ENCODE results near the gene TENM4. TPM values are rescaled to one million over a fixed set of nuclear protein-coding genes. Genes with fewer than 3 reads are reported as not detected.

Gene TENM4
- total and polyA plus RNA-seq, 4 donors = 0.02 to 0.33 (median 0.14) TPM

DNA sequence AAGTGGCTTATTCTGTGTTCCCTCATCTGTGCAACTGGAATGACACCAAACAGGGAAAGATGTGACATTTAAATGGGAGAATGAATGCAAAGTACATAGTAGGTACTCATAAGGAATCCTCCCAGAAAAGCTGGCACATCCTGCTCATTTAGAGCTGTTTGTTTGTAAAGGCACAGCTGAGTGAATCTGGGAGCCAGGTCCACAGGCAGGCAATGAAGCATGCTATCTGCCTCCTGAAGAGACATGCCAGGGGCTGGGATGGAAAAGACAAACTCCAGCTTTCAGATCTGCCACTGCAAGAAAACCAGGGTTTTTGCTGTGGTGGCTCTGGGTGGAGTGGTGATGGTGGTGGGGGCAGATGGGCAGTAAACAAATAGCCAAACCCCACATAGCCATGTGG, 150.1 kb downstream of the TENM4 start:
- DNase-seq (ENCODE audit: low spot score) = no peak
- Histone ChIP-seq H3K9me3 (ENCODE audit: control insufficient read depth in 4 of 4, low read length in 3 of 4) (no peaks in the 10 kb centered on the region), H3K9ac (ENCODE audit: low read depth in 1 of 2, low read length in 2 of 2) (no peak overlapping the region), H3K4me3 (ENCODE audit: low read depth in 1 of 3, low read length in 3 of 3) (no peak overlapping the region), H3K36me3 (ENCODE audit: control insufficient read depth in 4 of 4, insufficient read depth in 3 of 4, low read depth in 1 of 4, low read length in 3 of 4) (no peaks in the 10 kb centered on the region), H3K4me1 (ENCODE audit: control insufficient read depth in 4 of 4, insufficient read depth in 4 of 4, low read length in 3 of 4) (no peaks in the 10 kb centered on the region), H3K27me3 (ENCODE audit: control insufficient read depth in 4 of 4, insufficient read depth in 4 of 4, low read length in 3 of 4) (peaks cover 0 to 7% (median 0%) of the 10 kb centered on the region in 4 donors), H3K27ac (ENCODE audit: low read depth in 1 of 2, low read length in 2 of 2) (no peak overlapping the region)
- no peak for TF ChIP-seq FOXA1 (IDR thresholded peaks at IDR 0.05)

DNA sequence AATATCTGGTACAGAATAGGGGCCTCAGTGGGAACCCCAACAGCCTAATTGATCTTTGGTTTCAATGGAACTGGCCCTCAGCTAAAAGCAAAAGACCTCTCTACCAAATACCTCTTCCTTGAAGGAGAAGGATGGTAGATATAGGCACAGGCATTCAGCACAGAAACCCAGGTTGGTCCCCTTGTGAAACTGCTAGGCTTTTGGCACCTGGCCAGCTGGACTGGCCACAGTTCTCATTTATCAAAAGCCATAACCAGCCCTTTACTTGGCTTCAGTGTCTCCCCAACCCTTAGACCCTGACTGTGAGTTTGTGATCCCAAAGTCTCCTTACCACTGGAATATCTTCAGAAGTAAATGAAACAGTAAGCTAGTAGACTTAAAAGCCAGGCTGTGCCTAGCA, 152.9 kb downstream of the TENM4 start:
- no peak for TF ChIP-seq EGR1 (IDR thresholded peaks at IDR 0.05; ENCODE audit: low read depth in 2 of 2)
- TF ChIP-seq, protein P1, sequence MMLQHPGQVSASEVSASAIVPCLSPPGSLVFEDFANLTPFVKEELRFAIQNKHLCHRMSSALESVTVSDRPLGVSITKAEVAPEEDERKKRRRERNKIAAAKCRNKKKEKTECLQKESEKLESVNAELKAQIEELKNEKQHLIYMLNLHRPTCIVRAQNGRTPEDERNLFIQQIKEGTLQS (IDR thresholded peaks at IDR 0.05) = no peak
- TF ChIP-seq, protein P2, sequence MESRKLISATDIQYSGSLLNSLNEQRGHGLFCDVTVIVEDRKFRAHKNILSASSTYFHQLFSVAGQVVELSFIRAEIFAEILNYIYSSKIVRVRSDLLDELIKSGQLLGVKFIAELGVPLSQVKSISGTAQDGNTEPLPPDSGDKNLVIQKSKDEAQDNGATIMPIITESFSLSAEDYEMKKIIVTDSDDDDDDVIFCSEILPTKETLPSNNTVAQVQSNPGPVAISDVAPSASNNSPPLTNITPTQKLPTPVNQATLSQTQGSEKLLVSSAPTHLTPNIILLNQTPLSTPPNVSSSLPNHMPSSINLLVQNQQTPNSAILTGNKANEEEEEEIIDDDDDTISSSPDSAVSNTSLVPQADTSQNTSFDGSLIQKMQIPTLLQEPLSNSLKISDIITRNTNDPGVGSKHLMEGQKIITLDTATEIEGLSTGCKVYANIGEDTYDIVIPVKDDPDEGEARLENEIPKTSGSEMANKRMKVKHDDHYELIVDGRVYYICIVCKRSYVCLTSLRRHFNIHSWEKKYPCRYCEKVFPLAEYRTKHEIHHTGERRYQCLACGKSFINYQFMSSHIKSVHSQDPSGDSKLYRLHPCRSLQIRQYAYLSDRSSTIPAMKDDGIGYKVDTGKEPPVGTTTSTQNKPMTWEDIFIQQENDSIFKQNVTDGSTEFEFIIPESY (IDR thresholded peaks at IDR 0.05) = no peak
- TF ChIP-seq, protein P3, sequence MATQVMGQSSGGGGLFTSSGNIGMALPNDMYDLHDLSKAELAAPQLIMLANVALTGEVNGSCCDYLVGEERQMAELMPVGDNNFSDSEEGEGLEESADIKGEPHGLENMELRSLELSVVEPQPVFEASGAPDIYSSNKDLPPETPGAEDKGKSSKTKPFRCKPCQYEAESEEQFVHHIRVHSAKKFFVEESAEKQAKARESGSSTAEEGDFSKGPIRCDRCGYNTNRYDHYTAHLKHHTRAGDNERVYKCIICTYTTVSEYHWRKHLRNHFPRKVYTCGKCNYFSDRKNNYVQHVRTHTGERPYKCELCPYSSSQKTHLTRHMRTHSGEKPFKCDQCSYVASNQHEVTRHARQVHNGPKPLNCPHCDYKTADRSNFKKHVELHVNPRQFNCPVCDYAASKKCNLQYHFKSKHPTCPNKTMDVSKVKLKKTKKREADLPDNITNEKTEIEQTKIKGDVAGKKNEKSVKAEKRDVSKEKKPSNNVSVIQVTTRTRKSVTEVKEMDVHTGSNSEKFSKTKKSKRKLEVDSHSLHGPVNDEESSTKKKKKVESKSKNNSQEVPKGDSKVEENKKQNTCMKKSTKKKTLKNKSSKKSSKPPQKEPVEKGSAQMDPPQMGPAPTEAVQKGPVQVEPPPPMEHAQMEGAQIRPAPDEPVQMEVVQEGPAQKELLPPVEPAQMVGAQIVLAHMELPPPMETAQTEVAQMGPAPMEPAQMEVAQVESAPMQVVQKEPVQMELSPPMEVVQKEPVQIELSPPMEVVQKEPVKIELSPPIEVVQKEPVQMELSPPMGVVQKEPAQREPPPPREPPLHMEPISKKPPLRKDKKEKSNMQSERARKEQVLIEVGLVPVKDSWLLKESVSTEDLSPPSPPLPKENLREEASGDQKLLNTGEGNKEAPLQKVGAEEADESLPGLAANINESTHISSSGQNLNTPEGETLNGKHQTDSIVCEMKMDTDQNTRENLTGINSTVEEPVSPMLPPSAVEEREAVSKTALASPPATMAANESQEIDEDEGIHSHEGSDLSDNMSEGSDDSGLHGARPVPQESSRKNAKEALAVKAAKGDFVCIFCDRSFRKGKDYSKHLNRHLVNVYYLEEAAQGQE (IDR thresholded peaks at IDR 0.05) = no peak
- no peak for TF ChIP-seq FOXA2 (IDR thresholded peaks at IDR 0.05)
- TF ChIP-seq RXRA (IDR thresholded peaks at IDR 0.05) = no peak
- TF ChIP-seq HNF4G (IDR thresholded peaks at IDR 0.05) = no peak
- TF ChIP-seq, protein P4, sequence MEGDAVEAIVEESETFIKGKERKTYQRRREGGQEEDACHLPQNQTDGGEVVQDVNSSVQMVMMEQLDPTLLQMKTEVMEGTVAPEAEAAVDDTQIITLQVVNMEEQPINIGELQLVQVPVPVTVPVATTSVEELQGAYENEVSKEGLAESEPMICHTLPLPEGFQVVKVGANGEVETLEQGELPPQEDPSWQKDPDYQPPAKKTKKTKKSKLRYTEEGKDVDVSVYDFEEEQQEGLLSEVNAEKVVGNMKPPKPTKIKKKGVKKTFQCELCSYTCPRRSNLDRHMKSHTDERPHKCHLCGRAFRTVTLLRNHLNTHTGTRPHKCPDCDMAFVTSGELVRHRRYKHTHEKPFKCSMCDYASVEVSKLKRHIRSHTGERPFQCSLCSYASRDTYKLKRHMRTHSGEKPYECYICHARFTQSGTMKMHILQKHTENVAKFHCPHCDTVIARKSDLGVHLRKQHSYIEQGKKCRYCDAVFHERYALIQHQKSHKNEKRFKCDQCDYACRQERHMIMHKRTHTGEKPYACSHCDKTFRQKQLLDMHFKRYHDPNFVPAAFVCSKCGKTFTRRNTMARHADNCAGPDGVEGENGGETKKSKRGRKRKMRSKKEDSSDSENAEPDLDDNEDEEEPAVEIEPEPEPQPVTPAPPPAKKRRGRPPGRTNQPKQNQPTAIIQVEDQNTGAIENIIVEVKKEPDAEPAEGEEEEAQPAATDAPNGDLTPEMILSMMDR (IDR thresholded peaks at IDR 0.05; ENCODE audit: low read depth, low read length, missing input control) = no peak
- TF ChIP-seq JUND (IDR thresholded peaks at IDR 0.05) = no peak
- TF ChIP-seq SP1 (IDR thresholded peaks at IDR 0.05) = no peak
- TF ChIP-seq, protein P5, sequence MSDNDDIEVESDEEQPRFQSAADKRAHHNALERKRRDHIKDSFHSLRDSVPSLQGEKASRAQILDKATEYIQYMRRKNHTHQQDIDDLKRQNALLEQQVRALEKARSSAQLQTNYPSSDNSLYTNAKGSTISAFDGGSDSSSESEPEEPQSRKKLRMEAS (IDR thresholded peaks at IDR 0.05) = no peak
- peaks cover 0 to 7% (median 0%) of the 10 kb centered on the region in 4 donors for H3K27me3 ChIP-seq (ENCODE audit: control insufficient read depth in 4 of 4, insufficient read depth in 4 of 4, low read length in 3 of 4)
- DNase-seq (ENCODE audit: low spot score) = no peak
- no peaks in the 10 kb centered on the region for H3K9me3 ChIP-seq (ENCODE audit: control insufficient read depth in 4 of 4, low read length in 3 of 4)
- H3K27ac ChIP-seq (ENCODE audit: low read depth in 1 of 2, low read length in 2 of 2) = no peak overlapping the region
- H3K9ac ChIP-seq (ENCODE audit: low read depth in 1 of 2, low read length in 2 of 2) = no peak overlapping the region
- H3K36me3 ChIP-seq (ENCODE audit: control insufficient read depth in 4 of 4, insufficient read depth in 3 of 4, low read depth in 1 of 4, low read length in 3 of 4) = no peaks in the 10 kb centered on the region
- H3K4me3 ChIP-seq (ENCODE audit: low read depth in 1 of 3, low read length in 3 of 3) = no peak overlapping the region
- no peaks in the 10 kb centered on the region for H3K4me1 ChIP-seq (ENCODE audit: control insufficient read depth in 4 of 4, insufficient read depth in 4 of 4, low read length in 3 of 4)
